IMR-90 (cell line): ENCODE measurements around the gene PGF. TPM values are rescaled to one million over a fixed set of nuclear protein-coding genes. Genes with fewer than 3 reads are reported as not detected.
A peak's percentile ranks its signal among the peaks of the same experiment; 100 is the strongest.

ENCODE experiments used
- ATAC-seq: fragments of 200-7000 bp; cut with Tn5 transposase; 2 replicates; pipeline ENCODE4 v1.9.1; 2020; ENCODE audit warnings: low read depth, mild to moderate bottlenecking, moderate library complexity
- BruUV-seq: library from RNA; stranded (reverse); fragments of 400-500 nt; replicated peaks from 2 replicates; lab custom pipeline; 2021; lab: Mats Ljungman, UMichigan
- CTCF ChIA-PET: fragments of 300-600 bp; formaldehyde crosslinking; extraction: SDS; loops from one replicate; lab custom pipeline; 2021; ENCODE audit warnings: antibody characterized with exemption; lab: Yijun Ruan, JAX
- POLR2A ChIA-PET: fragments of 300-600 bp; sonication (Branson Sonifier 250); formaldehyde crosslinking; loops from one replicate; lab custom pipeline; 2022; ENCODE audit warnings: antibody characterized with exemption; ENCODE audit not compliant: unreplicated experiment; lab: Charles Lee
- DNase-seq: peaks from one replicate; pipeline ENCODE4 v3.0.0; 2013
- H2AFZ ChIP-seq: replicated peaks from 2 replicates; pipeline ENCODE3; 2013; ENCODE audit warnings: low read length, mild to moderate bottlenecking; ENCODE audit not compliant: poor library complexity
- H2AK5ac ChIP-seq: 2 replicates; pipeline ENCODE4 v1.6.1; 2013; ENCODE audit warnings: low read depth, low read length, inconsistent platforms
- H2AK9ac ChIP-seq: replicated peaks from 2 replicates; pipeline ENCODE3; 2013; ENCODE audit warnings: mild to moderate bottlenecking, low read depth, low read length, moderate library complexity; ENCODE audit not compliant: poor library complexity
- H2BK120ac ChIP-seq: 2 replicates; pipeline ENCODE4 v1.6.1; 2013; ENCODE audit warnings: low read depth, low read length, inconsistent platforms
- H2BK15ac ChIP-seq: 3 replicates; pipeline ENCODE4 v1.6.1; 2013; ENCODE audit warnings: low read depth, low read length, inconsistent platforms
- H2BK20ac ChIP-seq: 2 replicates; pipeline ENCODE4 v1.6.1; 2013; ENCODE audit warnings: low read depth, mild to moderate bottlenecking, inconsistent platforms, low read length, moderate library complexity
- H2BK5ac ChIP-seq: 2 replicates; pipeline ENCODE4 v1.6.1; 2013; ENCODE audit warnings: mild to moderate bottlenecking, low read depth, low read length, inconsistent platforms; ENCODE audit not compliant: poor library complexity, severe bottlenecking
- H3K14ac ChIP-seq: replicated peaks from 2 replicates; pipeline ENCODE4 v1.6.1; 2013; ENCODE audit warnings: low read depth, low read length, inconsistent platforms
- H3K18ac ChIP-seq: 2 replicates; pipeline ENCODE4 v1.6.1; 2013; ENCODE audit warnings: low read depth, low read length, control low read depth
- H3K23ac ChIP-seq: 2 replicates; pipeline ENCODE4 v1.6.1; 2013; ENCODE audit warnings: low read depth, low read length, inconsistent platforms
- H3K27ac ChIP-seq: 2 replicates; pipeline ENCODE4 v1.5.1; 2013; ENCODE audit warnings: mild to moderate bottlenecking, control low read depth, low read length; ENCODE audit not compliant: insufficient read depth
- H3K27me3 ChIP-seq: 2 replicates; pipeline ENCODE4 v1.6.1; 2013; ENCODE audit warnings: low read length; ENCODE audit not compliant: control insufficient read depth, insufficient read depth
- H3K36me3 ChIP-seq: 2 replicates; pipeline ENCODE4 v1.6.1; 2013; ENCODE audit warnings: low read length, mixed read lengths; ENCODE audit not compliant: control insufficient read depth, insufficient read depth
- H3K4ac ChIP-seq: 2 replicates; pipeline ENCODE4 v1.6.1; 2013; ENCODE audit warnings: low read depth, low read length, inconsistent platforms
- H3K4me1 ChIP-seq: 2 replicates; pipeline ENCODE4 v1.6.1; 2013; ENCODE audit warnings: low read length, mixed read lengths; ENCODE audit not compliant: control insufficient read depth, insufficient read depth
- H3K4me2 ChIP-seq: 2 replicates; pipeline ENCODE4 v1.6.1; 2013; ENCODE audit warnings: low read depth, mild to moderate bottlenecking, control low read depth, low read length, moderate library complexity
- H3K4me3 ChIP-seq: 2 replicates; pipeline ENCODE4 v1.5.1; 2013; ENCODE audit warnings: low read depth, mild to moderate bottlenecking, control low read depth, low read length, moderate library complexity; ENCODE audit not compliant: insufficient read depth
- H3K56ac ChIP-seq: 2 replicates; pipeline ENCODE4 v1.6.1; 2013; ENCODE audit warnings: low read length, inconsistent platforms; ENCODE audit not compliant: insufficient read depth; ENCODE audit errors: extremely low read depth
- H3K79me1 ChIP-seq, 2 experiments: 2 replicates each; pipeline ENCODE4 v1.6.1; 2013; ENCODE audit warnings: low read length in 2 of 2, inconsistent platforms in 1 of 2, low read depth in 1 of 2
- H3K9ac ChIP-seq: 2 replicates; pipeline ENCODE4 v1.6.1; 2013; ENCODE audit warnings: low read depth, low read length, control low read depth
- H3K9me1 ChIP-seq: 2 replicates; pipeline ENCODE4 v1.6.1; 2013; ENCODE audit warnings: low read length, inconsistent platforms; ENCODE audit not compliant: insufficient read depth
- H3K9me3 ChIP-seq: 2 replicates; pipeline ENCODE4 v1.6.1; 2013; ENCODE audit warnings: low read length; ENCODE audit not compliant: control insufficient read depth, insufficient read depth
- H4K20me1 ChIP-seq: 2 replicates; pipeline ENCODE4 v1.6.1; 2013; ENCODE audit warnings: low read length, inconsistent platforms; ENCODE audit not compliant: insufficient read depth
- H4K5ac ChIP-seq: 2 replicates; pipeline ENCODE4 v1.6.1; 2013; ENCODE audit warnings: mild to moderate bottlenecking, low read depth, low read length, control low read depth
- H4K8ac ChIP-seq, 2 experiments: 2 replicates each; pipeline ENCODE4 v1.6.1; 2013; ENCODE audit warnings: low read depth in 2 of 2, low read length in 2 of 2, control low read depth in 1 of 2, inconsistent platforms in 1 of 2
- H4K91ac ChIP-seq: 2 replicates; pipeline ENCODE4 v1.6.1; 2013; ENCODE audit warnings: low read depth, low read length, inconsistent platforms; ENCODE audit not compliant: insufficient read depth
- BHLHE40 ChIP-seq: fragments of 150-350 bp; IDR thresholded peaks from 2 replicates; pipeline ENCODE4 v1.6.1; 2016; ENCODE audit warnings: mild to moderate bottlenecking, low read depth, low read length
- CEBPB ChIP-seq: IDR thresholded peaks from 2 replicates; pipeline ENCODE4 v1.6.1; 2012; ENCODE audit warnings: low read depth, low read length, improper control_type of control experiment
- CHD1 ChIP-seq: IDR thresholded peaks from 2 replicates; pipeline ENCODE4 v1.6.1; 2012; ENCODE audit warnings: low read depth, low read length, improper control_type of control experiment
- FOS ChIP-seq: fragments of 150-350 bp; IDR thresholded peaks from 2 replicates; pipeline ENCODE4 v1.6.1; 2016; ENCODE audit warnings: low read depth, low read length
- MAFK ChIP-seq: IDR thresholded peaks from 2 replicates; pipeline ENCODE4 v1.6.1; 2012; ENCODE audit warnings: low read depth, low read length, improper control_type of control experiment
- MAZ ChIP-seq: IDR thresholded peaks from 2 replicates; pipeline ENCODE4 v1.6.1; 2012; ENCODE audit warnings: low read depth, mild to moderate bottlenecking, low read length, improper control_type of control experiment, moderate library complexity, borderline replicate concordance
- MXI1 ChIP-seq: IDR thresholded peaks from 2 replicates; pipeline ENCODE4 v1.6.1; 2012; ENCODE audit warnings: low read depth, mild to moderate bottlenecking, low read length, moderate library complexity, borderline replicate concordance
- NFE2L2 ChIP-seq: fragments of 150-350 bp; IDR thresholded peaks from 2 replicates; pipeline ENCODE4 v1.6.1; 2016; ENCODE audit warnings: low read depth, mild to moderate bottlenecking, low read length
- POLR2A ChIP-seq: IDR thresholded peaks from 2 replicates; pipeline ENCODE4 v1.6.1; 2012; ENCODE audit warnings: mild to moderate bottlenecking, low read depth, low read length
- RAD21 ChIP-seq: IDR thresholded peaks from 2 replicates; pipeline ENCODE4 v1.6.1; 2012; ENCODE audit warnings: low read length, improper control_type of control experiment
- RCOR1 ChIP-seq: IDR thresholded peaks from 2 replicates; pipeline ENCODE4 v1.6.1; 2012; ENCODE audit warnings: mild to moderate bottlenecking, low read length, improper control_type of control experiment; ENCODE audit not compliant: insufficient replicate concordance
- RFX5 ChIP-seq: IDR thresholded peaks from 2 replicates; pipeline ENCODE4 v1.8.0; 2012; ENCODE audit warnings: low read depth, mild to moderate bottlenecking, low read length, moderate library complexity
- SMC3 ChIP-seq: fragments of 150-350 bp; IDR thresholded peaks from 2 replicates; pipeline ENCODE4 v1.6.1; 2016; ENCODE audit warnings: low read depth, mild to moderate bottlenecking, antibody characterized with exemption, low read length, moderate library complexity
- WGBS, 2 experiments: methylation state at CpG; one replicate each; pipeline versions ENCODE4 v1.1.5 to v1.1.7; 2013; ENCODE audit warnings: missing lambda C conversion rate in 2 of 2; ENCODE audit not compliant: insufficient read length in 1 of 2; ENCODE audit errors: extremely low coverage in 2 of 2; 5-methylcytosine and 5-hydroxymethylcytosine counted together
- dilution Hi-C: fragments of 300-500 bp; cut with HindIII; formaldehyde crosslinking; loops from one replicate; pipeline ENCODE4 v1.14.3; 2018; ENCODE audit warnings: low sequenced_read_pairs; ENCODE audit not compliant: unreplicated experiment
- in situ Hi-C: fragments of 300-500 bp; cut with MboI; formaldehyde crosslinking; loops from 3 replicates; pipeline ENCODE4 v1.14.3; 2019; ENCODE audit warnings: low sequenced_read_pairs, inconsistent platforms, mixed read lengths
- intact Hi-C: fragments of 100-400 bp; cut with micrococcal nuclease; formaldehyde crosslinking; loops from 2 replicates; pipeline ENCODE4 v1.10.0; 2022
- polyA plus RNA-seq, 3 experiments: library from polyadenylated mRNA; depleted of rRNA; stranded (reverse); fragments of >200 nt; gene quantifications; 2 replicates each; pipeline ENCODE4 v1.2.3, GENCODE V29; 2012; ENCODE audit warnings: low replicate concordance in 1 of 3
- total RNA-seq: library from RNA; depleted of rRNA; stranded (reverse); fragments of >200 nt; gene quantifications from 2 replicates; pipeline ENCODE4 v1.2.3, GENCODE V29; 2012
- TF ChIP-seq, protein P1 (sequence below): fragments of 150-350 bp; IDR thresholded peaks from 2 replicates; pipeline ENCODE4 v1.6.1; 2017; ENCODE audit warnings: mild to moderate bottlenecking, antibody characterized with exemption, low read length, low read depth
- TF ChIP-seq, protein P2 (sequence below): conservative IDR thresholded peaks from 2 replicates; pipeline ENCODE4 v1.5.1; 2012; ENCODE audit warnings: mild to moderate bottlenecking, low read depth, low read length, improper control_type of control experiment
- TF ChIP-seq, protein P3 (sequence below): fragments of 150-350 bp; IDR thresholded peaks from 2 replicates; pipeline ENCODE4 v1.6.1; 2016; ENCODE audit warnings: low read depth, mild to moderate bottlenecking, low read length, moderate library complexity, borderline replicate concordance

The PGF gene
- total and polyA plus RNA-seq, 2 of the 4 experiments (the other 2 are of a cell fraction), result 0.36 to 0.39 TPM

DNA sequence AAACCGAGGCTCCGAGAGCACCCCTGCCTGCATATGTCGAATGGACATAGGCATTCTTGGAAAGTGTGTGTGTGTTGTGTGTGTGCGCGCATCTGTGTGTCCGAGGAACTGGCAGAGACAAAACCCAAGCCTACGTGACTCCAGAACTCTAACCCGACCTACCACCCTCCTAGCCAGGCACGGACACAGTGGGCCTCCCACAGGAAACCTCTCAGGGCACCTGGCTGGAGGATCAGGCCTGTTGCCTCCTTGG lies 556 bp upstream of the PGF start:
- dilution Hi-C loops (no loop called here), intact Hi-C loops (no loop called here), in situ Hi-C loops (no loop called here)
- H2AK9ac ChIP-seq, result no peak overlapping the region
- H3K4me2 ChIP-seq, result no peak overlapping the region
- H4K91ac ChIP-seq, result no peak overlapping the region
- POLR2A ChIA-PET, result no interaction called here
- no CpG with 5 or more reads among the region's 9 CpGs for WGBS, 2 experiments
- no peak overlapping the region for H4K8ac ChIP-seq
- H3K56ac ChIP-seq, result no peak overlapping the region
- no peak overlapping the region for H3K27ac ChIP-seq
- H3K79me1 ChIP-seq, result no peaks in the 10 kb centered on the region
- H2BK15ac ChIP-seq, result no peak overlapping the region
- no peak overlapping the region for H2BK120ac ChIP-seq
- ATAC-seq (no peak), DNase-seq (no peak)
- H2BK5ac ChIP-seq, result no peak overlapping the region
- H3K14ac ChIP-seq, result no peak overlapping the region
- peaks cover 10% of the 10 kb centered on the region; the same call in 1 of the 2 replicates for H3K4me1 ChIP-seq
- no peak overlapping the region for H3K18ac ChIP-seq
- TF ChIP-seq CEBPB (no peak), MAZ (no peak), BHLHE40 (no peak), CHD1 (no peak), SMC3 (no peak), RAD21 (no peak), RCOR1 (no peak), MXI1 (no peak), RFX5 (no peak), NFE2L2 (no peak), FOS (no peak), MAFK (no peak), POLR2A (no peak)
- TF ChIP-seq, protein P1, sequence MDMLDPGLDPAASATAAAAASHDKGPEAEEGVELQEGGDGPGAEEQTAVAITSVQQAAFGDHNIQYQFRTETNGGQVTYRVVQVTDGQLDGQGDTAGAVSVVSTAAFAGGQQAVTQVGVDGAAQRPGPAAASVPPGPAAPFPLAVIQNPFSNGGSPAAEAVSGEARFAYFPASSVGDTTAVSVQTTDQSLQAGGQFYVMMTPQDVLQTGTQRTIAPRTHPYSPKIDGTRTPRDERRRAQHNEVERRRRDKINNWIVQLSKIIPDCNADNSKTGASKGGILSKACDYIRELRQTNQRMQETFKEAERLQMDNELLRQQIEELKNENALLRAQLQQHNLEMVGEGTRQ, result no peak
- TF ChIP-seq, protein P2, sequence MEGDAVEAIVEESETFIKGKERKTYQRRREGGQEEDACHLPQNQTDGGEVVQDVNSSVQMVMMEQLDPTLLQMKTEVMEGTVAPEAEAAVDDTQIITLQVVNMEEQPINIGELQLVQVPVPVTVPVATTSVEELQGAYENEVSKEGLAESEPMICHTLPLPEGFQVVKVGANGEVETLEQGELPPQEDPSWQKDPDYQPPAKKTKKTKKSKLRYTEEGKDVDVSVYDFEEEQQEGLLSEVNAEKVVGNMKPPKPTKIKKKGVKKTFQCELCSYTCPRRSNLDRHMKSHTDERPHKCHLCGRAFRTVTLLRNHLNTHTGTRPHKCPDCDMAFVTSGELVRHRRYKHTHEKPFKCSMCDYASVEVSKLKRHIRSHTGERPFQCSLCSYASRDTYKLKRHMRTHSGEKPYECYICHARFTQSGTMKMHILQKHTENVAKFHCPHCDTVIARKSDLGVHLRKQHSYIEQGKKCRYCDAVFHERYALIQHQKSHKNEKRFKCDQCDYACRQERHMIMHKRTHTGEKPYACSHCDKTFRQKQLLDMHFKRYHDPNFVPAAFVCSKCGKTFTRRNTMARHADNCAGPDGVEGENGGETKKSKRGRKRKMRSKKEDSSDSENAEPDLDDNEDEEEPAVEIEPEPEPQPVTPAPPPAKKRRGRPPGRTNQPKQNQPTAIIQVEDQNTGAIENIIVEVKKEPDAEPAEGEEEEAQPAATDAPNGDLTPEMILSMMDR, result no peak
- TF ChIP-seq, protein P3, sequence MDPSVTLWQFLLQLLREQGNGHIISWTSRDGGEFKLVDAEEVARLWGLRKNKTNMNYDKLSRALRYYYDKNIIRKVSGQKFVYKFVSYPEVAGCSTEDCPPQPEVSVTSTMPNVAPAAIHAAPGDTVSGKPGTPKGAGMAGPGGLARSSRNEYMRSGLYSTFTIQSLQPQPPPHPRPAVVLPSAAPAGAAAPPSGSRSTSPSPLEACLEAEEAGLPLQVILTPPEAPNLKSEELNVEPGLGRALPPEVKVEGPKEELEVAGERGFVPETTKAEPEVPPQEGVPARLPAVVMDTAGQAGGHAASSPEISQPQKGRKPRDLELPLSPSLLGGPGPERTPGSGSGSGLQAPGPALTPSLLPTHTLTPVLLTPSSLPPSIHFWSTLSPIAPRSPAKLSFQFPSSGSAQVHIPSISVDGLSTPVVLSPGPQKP, result no peak
- 0 out of 2 replicates have a peak, but pooled peaks cover 4% of the 10 kb centered on the region for H3K9me1 ChIP-seq
- H4K20me1 ChIP-seq, result no peaks in the 10 kb centered on the region
- H3K4me3 ChIP-seq, result no peak overlapping the region
- H4K5ac ChIP-seq, result no peak overlapping the region
- no peak overlapping the region for H2AK5ac ChIP-seq
- no TSS peak for BruUV-seq
- no peaks in the 10 kb centered on the region for H3K9me3 ChIP-seq
- H2AFZ ChIP-seq, result peak overlapping the region; percentile 87
- peaks cover 17% of the 10 kb centered on the region for H3K27me3 ChIP-seq
- no peak overlapping the region for H3K9ac ChIP-seq
- no peak overlapping the region for H3K4ac ChIP-seq
- H3K23ac ChIP-seq, result no peak overlapping the region; the same call in 1 of the 2 replicates
- H2BK20ac ChIP-seq, result no peak overlapping the region
- CTCF ChIA-PET, result interaction anchor here (1.0 kb wide), 1 partner anchor 132 kb away, joined by 3 read pairs; no protein-coding TSS in a partner anchor
- no peaks in the 10 kb centered on the region for H3K36me3 ChIP-seq
